CD4-positive, alpha-beta T cell (primary cell): ENCODE results near the gene AREG. TPM values are rescaled to one million over a fixed set of nuclear protein-coding genes. Genes with fewer than 3 reads are reported as not detected.

Experiments used
- ATAC-seq: fragments of 200-7000 bp; cut with Tn5 transposase; one replicate; pipeline ENCODE4 v1.10.0; 2022; ENCODE audit warnings: mild to moderate bottlenecking; ENCODE audit not compliant: poor library complexity
- CTCF ChIA-PET: fragments of 350-600 bp; sonication (Branson Sonifier 250); formaldehyde crosslinking; loops from one replicate; lab custom pipeline; 2021; ENCODE audit warnings: antibody characterized with exemption, inconsistent platforms; lab: Charles Lee
- POLR2A ChIA-PET: fragments of 350-600 bp; sonication (Branson Sonifier 250); formaldehyde crosslinking; loops from one replicate; lab custom pipeline; 2021; ENCODE audit warnings: antibody characterized with exemption, inconsistent platforms; lab: Charles Lee
- DNase-seq, 14 experiments: peaks; one replicate each; pipeline ENCODE4 v3.0.0-alpha.2; 2013 to 2020; ENCODE audit warnings: mixed read lengths in 2 of 14
- H3K27ac ChIP-seq, 2 donors: one replicate each; pipeline versions ENCODE4 v1.5.1 to v1.7.0; 2013; ENCODE audit warnings: low read length in 2 of 2, low read depth in 1 of 2, mild to moderate bottlenecking in 1 of 2
- H3K27me3 ChIP-seq, 2 experiments: 1 replicate in 1 of 2; 2 replicates in 1 of 2; pipeline versions ENCODE4 v1.6.1 to v1.7.0; 2013; ENCODE audit warnings: low read length in 2 of 2, control low read depth in 1 of 2, mild to moderate bottlenecking in 1 of 2, moderate library complexity in 1 of 2; ENCODE audit not compliant: insufficient read depth in 2 of 2, control insufficient read depth in 1 of 2
- H3K36me3 ChIP-seq: one replicate; pipeline ENCODE4 v1.6.1; 2013; ENCODE audit warnings: low read length, control low read depth; ENCODE audit not compliant: insufficient read depth
- H3K4me1 ChIP-seq: one replicate; pipeline ENCODE4 v1.6.1; 2013; ENCODE audit warnings: low read length, control low read depth; ENCODE audit not compliant: insufficient read depth
- H3K4me3 ChIP-seq: one replicate; pipeline ENCODE4 v1.5.1; 2013; ENCODE audit warnings: mild to moderate bottlenecking, low read length, moderate library complexity
- H3K9me3 ChIP-seq, 2 experiments: 1 replicate in 1 of 2; 2 replicates in 1 of 2; pipeline versions ENCODE4 v1.6.1 to v1.7.0; 2013; ENCODE audit warnings: low read length in 2 of 2, mild to moderate bottlenecking in 2 of 2, control low read depth in 1 of 2, moderate library complexity in 1 of 2; ENCODE audit not compliant: control insufficient read depth in 1 of 2, insufficient read depth in 1 of 2
- H3K27ac Mint-ChIP-seq: one replicate; pipeline ENCODE4 v1.8.0; 2020; ENCODE audit warnings: mixed read lengths
- H3K27me3 Mint-ChIP-seq: one replicate; pipeline ENCODE4 v1.8.0; 2021; ENCODE audit warnings: mixed read lengths
- H3K36me3 Mint-ChIP-seq: one replicate; pipeline ENCODE4 v1.8.0; 2021; ENCODE audit warnings: low read depth, mixed read lengths
- H3K4me1 Mint-ChIP-seq: one replicate; pipeline ENCODE4 v1.8.0; 2021; ENCODE audit warnings: low read depth, mixed read lengths
- H3K4me3 Mint-ChIP-seq: one replicate; pipeline ENCODE4 v1.8.0; 2020; ENCODE audit warnings: mild to moderate bottlenecking, mixed read lengths
- H3K9me3 Mint-ChIP-seq: one replicate; pipeline ENCODE4 v1.8.0; 2020; ENCODE audit warnings: mixed read lengths
- CTCF ChIP-seq: fragments of 200-600 bp; IDR thresholded peaks from one replicate; pipeline ENCODE4 v1.8.0; 2022; ENCODE audit warnings: antibody characterized with exemption, mild to moderate bottlenecking
- intact Hi-C, 2 experiments: fragments of 100-400 bp; cut with DNase I in 1 of 2; cut with micrococcal nuclease in 1 of 2; formaldehyde crosslinking; loops; one replicate each; pipeline versions ENCODE4 v1.15.1 to v1.9.0; 2023 to 2025; cut with DNase I, micrococcal nuclease
- total RNA-seq, 174 experiments: library from RNA in 2 of 174; stranded (reverse) in 2 of 174; gene quantifications; one replicate each; pipeline ENCODE4 v1.2.3 and lab custom pipeline; 2021 to 2026

AREG gene
- total RNA-seq, 2 experiments from 2014 or later: 57.9 to 63.8 TPM

- ATAC-seq: no peak
- Histone ChIP-seq H3K27ac (no peak overlapping the region), H3K4me1 (no peaks in the 10 kb centered on the region), H3K27me3 (no peaks in the 10 kb centered on the region), H3K36me3 (no peaks in the 10 kb centered on the region), H3K9me3 (no peaks in the 10 kb centered on the region), H3K4me3 (no peak overlapping the region)
- H3K27ac Mint-ChIP-seq: no peak overlapping the region
- H3K9me3 Mint-ChIP-seq: no peaks in the 10 kb centered on the region
- no peaks in the 10 kb centered on the region for H3K4me1 Mint-ChIP-seq
- intact Hi-C loops: no loop called here
- POLR2A ChIA-PET: interaction anchor here (0.6 to 1.6 kb wide), 3 partner anchors 9 to 86 kb away, joined by 3 to 8 read pairs (median 3); partner anchors contain the start of gene AREG
- CTCF ChIA-PET: no interaction called here
- TF ChIP-seq CTCF: no peak
- DNase-seq: no peak
- no peaks in the 10 kb centered on the region for H3K36me3 Mint-ChIP-seq
- peaks cover under 1% of the 10 kb centered on the region for H3K27me3 Mint-ChIP-seq
- no peak overlapping the region for H3K4me3 Mint-ChIP-seq
Measured at GRCh38 chr4:74453829-74454742, 9.2 kb downstream of the AREG start.

GRCh38 chr4:74455361-74456055 is 10.6 kb downstream of the AREG start:
- peaks cover 0 to 2% of the 10 kb centered on the region in 2 experiments for H3K9me3 ChIP-seq
- no peak overlapping the region for H3K27ac ChIP-seq
- Mint-ChIP-seq H3K9me3 (peaks cover 4% of the 10 kb centered on the region), H3K4me1 (no peaks in the 10 kb centered on the region), H3K36me3 (no peaks in the 10 kb centered on the region), H3K27me3 (peaks cover 5% of the 10 kb centered on the region), H3K27ac (no peak overlapping the region), H3K4me3 (no peak overlapping the region)
- no peaks in the 10 kb centered on the region for H3K36me3 ChIP-seq
- H3K27me3 ChIP-seq: no peaks in the 10 kb centered on the region
- H3K4me3 ChIP-seq: no peak overlapping the region
- TF ChIP-seq CTCF: no peak
- DNase-seq (no peak), ATAC-seq (no peak)
- intact Hi-C loops: no loop called here
- no peaks in the 10 kb centered on the region for H3K4me1 ChIP-seq
- POLR2A ChIA-PET: interaction anchor here (1.5 kb wide), 1 partner anchor 11 kb away, joined by 4 read pairs; the partner anchor contains the start of gene AREG
- CTCF ChIA-PET: interaction anchor here (1.1 kb wide), 1 partner anchor 10 kb away, joined by 6 read pairs; the partner anchor contains the start of gene AREG

- no peaks in the 10 kb centered on the region for H3K4me1 Mint-ChIP-seq
- no peaks in the 10 kb centered on the region for H3K36me3 ChIP-seq
- CTCF ChIA-PET: interaction anchor here (0.5 to 1.2 kb wide), 3 partner anchors 9 to 1168 kb away, joined by 3 to 6 read pairs (median 3); partner anchors contain the start of gene AREG
- H3K4me1 ChIP-seq: no peaks in the 10 kb centered on the region
- H3K36me3 Mint-ChIP-seq: no peaks in the 10 kb centered on the region
- H3K4me3 Mint-ChIP-seq: no peak overlapping the region
- DNase-seq: no peak
- no peak for ATAC-seq
- peaks cover 5% of the 10 kb centered on the region for H3K27me3 Mint-ChIP-seq
- peaks cover 6% of the 10 kb centered on the region for H3K9me3 Mint-ChIP-seq
- no peak overlapping the region for H3K4me3 ChIP-seq
- no peak overlapping the region for H3K27ac ChIP-seq
- POLR2A ChIA-PET: interaction anchor here (1.5 kb wide), 1 partner anchor 11 kb away, joined by 4 read pairs; the partner anchor contains the start of gene AREG
- H3K27ac Mint-ChIP-seq: no peak overlapping the region
- peaks cover 0 to 4% of the 10 kb centered on the region in 2 experiments for H3K9me3 ChIP-seq
- intact Hi-C loops: no loop called here
- no peaks in the 10 kb centered on the region for H3K27me3 ChIP-seq
- no peak for TF ChIP-seq CTCF
Measured at GRCh38 chr4:74456056-74456744, 11.3 kb downstream of the AREG start.
